Activated CD8-positive, alpha-beta memory T cell treated with anti-CD3 and anti-CD28 coated beads, Interleukin-2, amount 50 U/mL, for 24 hours (primary cell): ENCODE results near the gene BCL6.

Experiments
- DNase-seq: peaks from one replicate; pipeline ENCODE4 v3.0.0-alpha.2; 2020; ENCODE audit errors: extremely low read depth

Gene BCL6

DNA sequence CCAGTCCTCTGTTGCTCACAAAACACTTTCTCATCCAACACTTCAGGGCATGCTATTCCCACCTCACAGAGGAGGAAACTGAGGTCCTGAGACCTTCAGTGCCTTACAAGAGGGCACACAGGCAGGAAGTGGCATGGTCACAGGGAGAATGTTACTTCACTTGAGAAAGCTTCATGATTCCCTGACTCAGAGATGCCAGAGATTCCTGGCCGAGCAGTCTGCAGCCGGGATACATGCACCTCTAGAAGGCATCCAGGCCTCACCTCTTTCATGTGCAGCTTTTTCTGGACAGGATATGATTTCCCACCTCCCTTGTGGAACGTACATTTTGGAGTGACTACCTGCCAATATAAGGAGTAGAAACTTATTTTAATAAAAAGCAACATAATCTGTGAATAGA lies 72.3 kb downstream of the BCL6 start:
- no peak for DNase-seq
